Measurements from ENCODE around the gene NR6A1. TPM values are rescaled to one million over a fixed set of nuclear protein-coding genes. Genes with fewer than 3 reads are reported as not detected.

Gene NR6A1
- total RNA-seq, 2 experiments from 2014 or later, result 17.5 to 23.0 TPM

GRCh38 chr9:124805186-124805585, 34.1 kb upstream of the NR6A1 start:
- CTCF ChIA-PET (ENCODE audit: unreplicated experiment), result no interaction called here
- H3K4me1 ChIP-seq (ENCODE audit: insufficient read depth, low read length, poor library complexity, severe bottlenecking), result no peaks in the 10 kb centered on the region
- POLR2A ChIA-PET, result no interaction called here
- no peaks in the 10 kb centered on the region for H3K9me3 ChIP-seq (ENCODE audit: low read length)
- H3K4me2 ChIP-seq (ENCODE audit: low read length), result no peak overlapping the region
- no peak for DNase-seq (ENCODE audit: low spot score)
- no peak overlapping the region for H3K4me3 ChIP-seq (ENCODE audit: low read depth, low read length, poor library complexity, severe bottlenecking)
- H3K36me3 ChIP-seq (ENCODE audit: insufficient read depth, low read length), result no peaks in the 10 kb centered on the region
- no peaks in the 10 kb centered on the region for H3K79me2 ChIP-seq (ENCODE audit: insufficient read depth, low read depth, low read length)
- no TSS peak for BruUV-seq (replicated peaks)
- H2AFZ ChIP-seq (ENCODE audit: low read length), result no peak overlapping the region
- H3K27ac ChIP-seq (ENCODE audit: low read depth, low read length, poor library complexity, severe bottlenecking), result no peak overlapping the region
- H4K20me1 ChIP-seq (ENCODE audit: insufficient read depth, low read length), result no peaks in the 10 kb centered on the region
- no peaks in the 10 kb centered on the region for H3K9me2 ChIP-seq (ENCODE audit: insufficient read depth, low read length)
- intact Hi-C loops (cut with micrococcal nuclease; ENCODE audit: unreplicated experiment), result no loop called here
- TF ChIP-seq, protein P1, sequence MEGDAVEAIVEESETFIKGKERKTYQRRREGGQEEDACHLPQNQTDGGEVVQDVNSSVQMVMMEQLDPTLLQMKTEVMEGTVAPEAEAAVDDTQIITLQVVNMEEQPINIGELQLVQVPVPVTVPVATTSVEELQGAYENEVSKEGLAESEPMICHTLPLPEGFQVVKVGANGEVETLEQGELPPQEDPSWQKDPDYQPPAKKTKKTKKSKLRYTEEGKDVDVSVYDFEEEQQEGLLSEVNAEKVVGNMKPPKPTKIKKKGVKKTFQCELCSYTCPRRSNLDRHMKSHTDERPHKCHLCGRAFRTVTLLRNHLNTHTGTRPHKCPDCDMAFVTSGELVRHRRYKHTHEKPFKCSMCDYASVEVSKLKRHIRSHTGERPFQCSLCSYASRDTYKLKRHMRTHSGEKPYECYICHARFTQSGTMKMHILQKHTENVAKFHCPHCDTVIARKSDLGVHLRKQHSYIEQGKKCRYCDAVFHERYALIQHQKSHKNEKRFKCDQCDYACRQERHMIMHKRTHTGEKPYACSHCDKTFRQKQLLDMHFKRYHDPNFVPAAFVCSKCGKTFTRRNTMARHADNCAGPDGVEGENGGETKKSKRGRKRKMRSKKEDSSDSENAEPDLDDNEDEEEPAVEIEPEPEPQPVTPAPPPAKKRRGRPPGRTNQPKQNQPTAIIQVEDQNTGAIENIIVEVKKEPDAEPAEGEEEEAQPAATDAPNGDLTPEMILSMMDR (conservative IDR thresholded peaks at IDR 0.05; ENCODE audit: low read length), result no peak
- TF ChIP-seq EZH2phosphoT487 (IDR thresholded peaks at IDR 0.05; ENCODE audit: borderline replicate concordance, low read depth, low read length), result no peak

- no peaks in the 10 kb centered on the region for H3K9me3 ChIP-seq (ENCODE audit: low read length)
- H3K79me2 ChIP-seq (ENCODE audit: insufficient read depth, low read depth, low read length), result no peaks in the 10 kb centered on the region
- TF ChIP-seq, protein P1 (conservative IDR thresholded peaks at IDR 0.05; ENCODE audit: low read length), result no peak
- no TSS peak for BruUV-seq (replicated peaks)
- ChIA-PET POLR2A (no interaction called here), CTCF (ENCODE audit: unreplicated experiment) (no interaction called here)
- H3K4me3 ChIP-seq (ENCODE audit: low read depth, low read length, poor library complexity, severe bottlenecking), result no peak overlapping the region
- H4K20me1 ChIP-seq (ENCODE audit: insufficient read depth, low read length), result no peaks in the 10 kb centered on the region
- no peak for DNase-seq (ENCODE audit: low spot score)
- H2AFZ ChIP-seq (ENCODE audit: low read length), result no peak overlapping the region
- no peaks in the 10 kb centered on the region for H3K9me2 ChIP-seq (ENCODE audit: insufficient read depth, low read length)
- no peak overlapping the region for H3K27ac ChIP-seq (ENCODE audit: low read depth, low read length, poor library complexity, severe bottlenecking)
- no peaks in the 10 kb centered on the region for H3K36me3 ChIP-seq (ENCODE audit: insufficient read depth, low read length)
- no peak overlapping the region for H3K4me2 ChIP-seq (ENCODE audit: low read length)
- intact Hi-C loops (cut with micrococcal nuclease; ENCODE audit: unreplicated experiment), result no loop called here
- H3K4me1 ChIP-seq (ENCODE audit: insufficient read depth, low read length, poor library complexity, severe bottlenecking), result no peaks in the 10 kb centered on the region
Observed at GRCh38 chr9:124803911-124804310, 32.8 kb upstream of the NR6A1 start.

DNA sequence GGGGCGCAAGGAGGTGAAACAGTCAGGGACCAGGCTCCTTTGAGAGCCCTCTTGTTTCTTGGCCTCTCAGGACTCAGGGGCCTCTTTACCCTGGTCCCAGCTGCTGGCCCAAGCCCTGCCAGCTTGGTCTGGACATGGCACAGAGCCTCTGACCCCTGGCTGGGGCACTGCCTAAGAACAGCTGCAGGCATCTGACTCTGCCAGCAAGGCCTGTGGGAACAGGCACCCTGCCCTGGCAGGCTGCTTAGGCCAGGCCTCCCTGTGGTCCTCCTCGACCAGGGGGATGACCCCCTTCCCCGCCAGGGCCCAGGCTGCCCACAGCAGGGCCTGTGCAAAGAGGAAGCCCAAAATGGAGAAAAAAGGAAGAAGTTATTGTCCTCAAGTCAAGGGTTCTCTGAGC, 31.3 kb upstream of the NR6A1 start:
- CTCF ChIA-PET (ENCODE audit: unreplicated experiment), result interaction anchor here (0.6 kb wide), 1 partner anchor 796 kb away, joined by 3 read pairs; no protein-coding TSS in a partner anchor
- Histone ChIP-seq H4K20me1 (ENCODE audit: insufficient read depth, low read length) (no peaks in the 10 kb centered on the region), H3K4me1 (ENCODE audit: insufficient read depth, low read length, poor library complexity, severe bottlenecking) (no peaks in the 10 kb centered on the region), H3K9me3 (ENCODE audit: low read length) (no peaks in the 10 kb centered on the region), H2AFZ (ENCODE audit: low read length) (no peak overlapping the region), H3K79me2 (ENCODE audit: insufficient read depth, low read depth, low read length) (no peaks in the 10 kb centered on the region), H3K4me2 (ENCODE audit: low read length) (no peak overlapping the region), H3K27ac (ENCODE audit: low read depth, low read length, poor library complexity, severe bottlenecking) (no peak overlapping the region), H3K36me3 (ENCODE audit: insufficient read depth, low read length) (no peaks in the 10 kb centered on the region), H3K4me3 (ENCODE audit: low read depth, low read length, poor library complexity, severe bottlenecking) (no peak overlapping the region), H3K9me2 (ENCODE audit: insufficient read depth, low read length) (no peaks in the 10 kb centered on the region)
- TF ChIP-seq, protein P1 (conservative IDR thresholded peaks at IDR 0.05; ENCODE audit: low read length), result no peak
- TF ChIP-seq EZH2phosphoT487 (IDR thresholded peaks at IDR 0.05; ENCODE audit: borderline replicate concordance, low read depth, low read length), result no peak
- POLR2A ChIA-PET, result interaction anchor here (1.3 kb wide), 1 partner anchor 16 kb away, joined by 4 read pairs; no protein-coding TSS in a partner anchor
- BruUV-seq (replicated peaks), result no TSS peak
- no peak for DNase-seq (ENCODE audit: low spot score)
- intact Hi-C loops (cut with micrococcal nuclease; ENCODE audit: unreplicated experiment), result no loop called here
